Heart left ventricle (tissue), 16 donors: ENCODE measurements around the gene PRELID2. TPM values are rescaled to one million over a fixed set of nuclear protein-coding genes. Genes with fewer than 3 reads are reported as not detected.
"Not testable (repeated sequence)": the region's sequence is repeated elsewhere in the genome, so short reads cannot be mapped to it uniquely, and the experiment has no call there.

Experiments used
- ATAC-seq, 4 donors: fragments of 200-7000 bp; cut with Tn5 transposase; one replicate each; pipeline ENCODE4 v1.9.1; 2020 to 2022; ENCODE audit warnings: moderate library complexity in 4 of 4, mild to moderate bottlenecking in 3 of 4, moderate number of reproducible peaks in 1 of 4
- DNase-seq, 5 donors: peaks; one replicate each; pipeline ENCODE4 v3.0.0-alpha.2; 2020
- H3K27ac ChIP-seq, 12 donors: fragments of 200-600 bp; sonication (generic) in 4 of 12; one replicate each; pipeline versions ENCODE4 v1.5.0 to v1.8.0; 2016 to 2022; ENCODE audit warnings: mild to moderate bottlenecking in 2 of 12
- H3K27me3 ChIP-seq, 9 donors: fragments of 200-600 bp; sonication (generic) in 2 of 9; one replicate each; pipeline versions ENCODE4 v1.5.1 to v1.8.0; 2016 to 2022; ENCODE audit warnings: mild to moderate bottlenecking in 3 of 9
- H3K36me3 ChIP-seq, 9 donors: fragments of 200-600 bp; sonication (generic) in 2 of 9; one replicate each; pipeline versions ENCODE4 v1.5.0 to v1.8.0; 2018 to 2022; ENCODE audit warnings: mild to moderate bottlenecking in 2 of 9
- H3K4me1 ChIP-seq, 12 donors: fragments of 200-600 bp; sonication (generic) in 4 of 12; one replicate each; pipeline versions ENCODE4 v1.5.0 to v1.8.0; 2016 to 2022; ENCODE audit warnings: mild to moderate bottlenecking in 3 of 12
- H3K4me3 ChIP-seq, 12 donors: fragments of 200-600 bp; sonication (generic) in 4 of 12; one replicate each; pipeline versions ENCODE4 v1.5.0 to v1.8.0; 2017 to 2022; ENCODE audit warnings: mild to moderate bottlenecking in 9 of 12, moderate library complexity in 4 of 12
- H3K9me3 ChIP-seq, 12 donors: fragments of 200-600 bp; sonication (generic) in 4 of 12; one replicate each; pipeline versions ENCODE4 v1.5.0 to v1.8.0; 2016 to 2022; ENCODE audit warnings: mild to moderate bottlenecking in 1 of 12
- POLR2A ChIP-seq, 2 donors: fragments of 450-650 bp; IDR thresholded peaks; one replicate each; pipeline ENCODE4 v1.6.1; 2017; ENCODE audit warnings: antibody characterized with exemption in 2 of 2, mild to moderate bottlenecking in 2 of 2, moderate library complexity in 2 of 2
- WGBS, 4 donors: extraction: QIAGEN DNeasy Blood & Tissue Kit in 2 of 4; methylation state at CpG; one replicate each; pipeline versions ENCODE4 v1.1.5 to v1.1.7; 2013 to 2018; 5-methylcytosine and 5-hydroxymethylcytosine counted together
- intact Hi-C, 10 donors: fragments of 100-400 bp; cut with DNase I; formaldehyde crosslinking; loops; one replicate each; pipeline versions ENCODE4 v1.11.1 to v1.14.2; 2022
- polyA plus RNA-seq, 2 donors: library from polyadenylated mRNA; stranded (reverse); fragments of 200-250 nt; gene quantifications; one replicate each; pipeline ENCODE4 v1.2.3, GENCODE V29; 2013
- total RNA-seq, 9 donors: library from RNA; depleted of rRNA in 2 of 9; stranded (reverse); fragments of >200 nt in 2 of 9; fragmentation: NEBNext Ultra II Directional in 3 of 9; extraction: Animal tissue kit (Norgen Biotek cat#: 25700) in 3 of 9; gene quantifications; one replicate each; pipeline versions ENCODE4 v1.1.0 to v1.2.4, GENCODE V29; 2016 to 2023
- TF ChIP-seq, protein P1 (sequence below), 12 donors: fragments of 200-600 bp; sonication (generic) in 4 of 12; IDR thresholded peaks; one replicate each; pipeline versions ENCODE4 v1.5.0 to v1.8.0; 2018 to 2022; ENCODE audit warnings: antibody characterized with exemption in 12 of 12, mild to moderate bottlenecking in 5 of 12
- donor health status: ischemic (EF 13 %, LVEDD 7.1; RV severe dilation, severe dysfunction).
- donor health status: healthy with polysubstance abuse.
- donor health status: DM: no; HTN: yes; CAD: no.
- donor health status: DM: no; HTN: no; CAD: no.
- donor health status: ischemic (EF 25% LVEDD 6.9; RV normal size, moderate dysfunction).
- donor health status: ischemic (EF 25% LVEDD 5.7; RV mildly dilated, moderate dysfunction).
- donor health status: healthy.
- donor health status: DM: yes; HTN: yes; CAD: no.
- donor health status: ischemic (EF 35%, LVEDD 5.7; RV mildly dilated, moderate dysfunction).
- donor health status: nonischemic (EF 11% LVEDD 7.7; RV severe dilation, severe dysfunction).
- donor health status: DM: yes; HTN: yes; CAD: no.
- donor health status: PGD.
- donor health status: ischemic (EF 29% LVEDD 5.4; RV normal size, mild dysfunction).
- donor health status: nonischemic (EF 23%, LVEDD 6.1; RV moderate dilation, normal function).

Gene PRELID2
- total and polyA plus RNA-seq, 11 donors = 1.2 to 26.7 (median 9.1) TPM

DNA sequence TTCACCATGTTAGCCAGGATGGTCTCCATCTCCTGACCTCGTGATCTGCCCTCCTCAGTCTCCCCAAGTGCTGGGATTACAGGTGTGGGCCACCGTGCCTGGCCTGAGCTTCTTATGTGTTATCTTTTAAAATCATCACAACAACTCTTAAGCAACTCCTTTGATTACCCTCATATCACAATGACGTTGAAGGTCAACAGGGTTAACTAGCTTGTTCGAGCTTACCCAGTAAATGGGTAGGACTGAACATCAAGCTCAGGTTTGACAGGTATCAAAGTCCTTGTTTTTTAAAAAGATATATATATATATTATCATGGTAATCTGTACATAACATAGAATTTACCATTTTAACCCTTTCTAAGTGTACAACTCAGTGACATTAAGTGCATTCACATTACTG, 34.6 kb upstream of the PRELID2 start:
- Histone ChIP-seq H3K27ac (no peak overlapping the region), H3K36me3 (no peaks in the 10 kb centered on the region), H3K9me3 (no peaks in the 10 kb centered on the region), H3K4me3 (no peak overlapping the region), H3K27me3 (no peaks in the 10 kb centered on the region), H3K4me1 (no peaks in the 10 kb centered on the region)
- ATAC-seq = no peak
- intact Hi-C loops = no loop called here
- 67 to 85% (median 83%) methylated on average over 4 of the region's 4 CpGs for WGBS, 4 donors
- no peak for DNase-seq
- TF ChIP-seq, protein P1, sequence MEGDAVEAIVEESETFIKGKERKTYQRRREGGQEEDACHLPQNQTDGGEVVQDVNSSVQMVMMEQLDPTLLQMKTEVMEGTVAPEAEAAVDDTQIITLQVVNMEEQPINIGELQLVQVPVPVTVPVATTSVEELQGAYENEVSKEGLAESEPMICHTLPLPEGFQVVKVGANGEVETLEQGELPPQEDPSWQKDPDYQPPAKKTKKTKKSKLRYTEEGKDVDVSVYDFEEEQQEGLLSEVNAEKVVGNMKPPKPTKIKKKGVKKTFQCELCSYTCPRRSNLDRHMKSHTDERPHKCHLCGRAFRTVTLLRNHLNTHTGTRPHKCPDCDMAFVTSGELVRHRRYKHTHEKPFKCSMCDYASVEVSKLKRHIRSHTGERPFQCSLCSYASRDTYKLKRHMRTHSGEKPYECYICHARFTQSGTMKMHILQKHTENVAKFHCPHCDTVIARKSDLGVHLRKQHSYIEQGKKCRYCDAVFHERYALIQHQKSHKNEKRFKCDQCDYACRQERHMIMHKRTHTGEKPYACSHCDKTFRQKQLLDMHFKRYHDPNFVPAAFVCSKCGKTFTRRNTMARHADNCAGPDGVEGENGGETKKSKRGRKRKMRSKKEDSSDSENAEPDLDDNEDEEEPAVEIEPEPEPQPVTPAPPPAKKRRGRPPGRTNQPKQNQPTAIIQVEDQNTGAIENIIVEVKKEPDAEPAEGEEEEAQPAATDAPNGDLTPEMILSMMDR (IDR thresholded peaks at IDR 0.05) = no peak
- no peak for TF ChIP-seq POLR2A (IDR thresholded peaks at IDR 0.05)

DNA sequence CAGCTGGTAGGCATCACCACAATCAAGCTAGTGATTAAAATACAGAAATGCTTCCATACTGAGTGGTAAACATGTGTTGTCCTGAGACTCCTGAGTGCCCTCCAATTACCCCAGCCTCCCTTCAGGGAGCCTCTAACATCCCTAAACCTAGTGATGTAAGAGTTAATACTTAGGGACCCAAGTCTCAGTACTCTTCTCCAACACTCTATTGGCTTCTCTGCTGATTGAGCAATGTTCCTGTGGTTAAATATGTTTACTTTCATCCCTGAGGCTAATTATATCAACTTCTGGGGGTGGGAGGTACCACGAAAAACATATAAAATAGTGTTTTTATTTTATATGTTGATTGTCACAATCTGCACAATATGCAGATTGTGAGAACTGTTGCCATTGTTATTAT, 32.7 kb upstream of the PRELID2 start:
- ATAC-seq = no peak
- intact Hi-C loops = no loop called here

DNA sequence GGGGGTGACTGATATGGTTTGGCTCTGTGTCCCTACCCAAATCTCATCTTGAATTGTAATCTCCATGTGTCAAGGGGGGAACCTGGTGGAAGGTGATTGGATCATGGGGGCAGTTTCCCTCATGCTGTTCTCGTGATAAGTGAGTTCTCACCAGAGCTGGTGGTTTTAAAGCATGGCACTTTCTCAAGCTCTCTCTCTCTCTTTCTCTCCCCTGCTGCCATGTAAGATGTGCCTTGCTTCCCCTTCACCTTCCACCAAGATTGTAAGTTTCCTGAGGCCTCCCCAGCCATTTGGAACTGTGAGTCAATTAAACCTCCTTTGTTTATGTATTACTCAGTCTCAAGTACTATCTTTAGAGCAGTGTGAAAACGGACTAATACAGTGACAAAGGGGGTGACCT, 29.3 kb upstream of the PRELID2 start:
- H3K36me3 ChIP-seq, DNase-seq, H3K27me3 ChIP-seq, intact Hi-C loops, H3K9me3 ChIP-seq, H3K4me1 ChIP-seq, H3K27ac ChIP-seq, H3K4me3 ChIP-seq, ATAC-seq: not testable (repeated sequence)
- 64 to 81% (median 77%) methylated on average over 2 of the region's 2 CpGs for WGBS, 4 donors

More for the DNA sequence above, 32.7 kb upstream of the PRELID2 start:
- DNase-seq = no peak
- TF ChIP-seq, protein P1 (IDR thresholded peaks at IDR 0.05) = no peak
- no peak for TF ChIP-seq POLR2A (IDR thresholded peaks at IDR 0.05)
- H3K27ac ChIP-seq = no peak overlapping the region
- WGBS, 4 donors = 50 to 80% (median 66%) methylated on average over 1 of the region's 1 CpG
- H3K4me1 ChIP-seq = no peaks in the 10 kb centered on the region
- no peaks in the 10 kb centered on the region for H3K36me3 ChIP-seq
- H3K4me3 ChIP-seq = no peak overlapping the region
- H3K27me3 ChIP-seq = no peaks in the 10 kb centered on the region
- H3K9me3 ChIP-seq = no peaks in the 10 kb centered on the region

DNA sequence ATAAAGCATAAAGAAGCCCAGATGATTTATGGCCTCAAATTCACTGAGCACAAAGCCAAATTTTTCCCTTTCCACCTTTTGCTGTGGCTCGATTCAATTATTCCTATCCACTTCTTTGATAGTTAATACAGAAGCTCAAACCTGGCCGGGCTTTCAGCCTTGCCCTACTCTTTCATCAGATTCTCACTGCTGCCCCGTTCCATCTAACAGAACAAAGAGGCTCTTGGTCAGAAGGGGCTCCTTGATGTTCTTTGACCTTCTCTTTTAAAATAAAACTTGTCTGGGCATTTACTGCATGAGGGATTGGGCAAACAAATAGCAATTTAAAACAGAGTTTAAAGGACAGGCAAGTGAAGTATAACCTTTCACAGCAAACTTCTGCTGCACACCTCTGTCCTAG, 27.9 kb upstream of the PRELID2 start:
- H3K9me3 ChIP-seq = no peaks in the 10 kb centered on the region
- H3K36me3 ChIP-seq = no peaks in the 10 kb centered on the region
- TF ChIP-seq POLR2A (IDR thresholded peaks at IDR 0.05) = no peak
- TF ChIP-seq, protein P1 (IDR thresholded peaks at IDR 0.05) = no peak
- WGBS, 4 donors = 79 to 84% (median 82%) methylated on average over 3 of the region's 3 CpGs
- peaks cover 0 to 6% (median 0%) of the 10 kb centered on the region in 12 donors for H3K4me1 ChIP-seq
- H3K27ac ChIP-seq = no peak overlapping the region
- H3K4me3 ChIP-seq = no peak overlapping the region
- no peak for DNase-seq
- ATAC-seq = no peak
- intact Hi-C loops = no loop called here
- H3K27me3 ChIP-seq = no peaks in the 10 kb centered on the region

DNA sequence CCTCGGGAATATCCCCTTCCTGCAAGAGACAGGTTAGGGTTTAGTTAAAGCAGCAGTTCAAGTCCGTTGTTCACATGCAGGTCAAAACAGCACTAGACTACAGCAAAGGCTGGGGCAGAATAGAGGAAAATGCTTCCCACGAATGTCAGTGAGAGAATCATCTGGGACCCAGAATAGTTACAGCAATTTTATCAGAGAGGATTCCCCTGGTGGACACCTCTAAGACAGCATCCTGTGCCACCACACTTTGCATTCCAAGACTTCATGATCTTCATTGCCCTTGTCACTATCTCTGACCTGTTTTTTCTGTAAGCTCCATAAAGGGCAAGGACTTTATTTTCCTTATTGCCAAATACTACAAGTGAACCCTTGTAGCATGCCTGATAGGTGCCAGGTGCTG, 24.8 kb upstream of the PRELID2 start:
- no peak for ATAC-seq
- Histone ChIP-seq H3K9me3 (no peaks in the 10 kb centered on the region), H3K4me1 (peaks cover 0 to 15% (median 7%) of the 10 kb centered on the region in 12 donors), H3K27me3 (no peaks in the 10 kb centered on the region), H3K36me3 (no peaks in the 10 kb centered on the region), H3K27ac (no peak overlapping the region), H3K4me3 (no peak overlapping the region)
- no peak for TF ChIP-seq POLR2A (IDR thresholded peaks at IDR 0.05)
- TF ChIP-seq, protein P1 (IDR thresholded peaks at IDR 0.05) = no peak
- 69 to 76% (median 71%) methylated on average over 3 of the region's 3 CpGs for WGBS, 4 donors
- DNase-seq = no peak
- intact Hi-C loops = loop anchor here in 1 of 10 donors (10.0 kb wide), 1 partner anchor 185 kb away; no protein-coding TSS in a partner anchor
